Measurements from ENCODE around the gene ACTMAP.

ACTMAP gene

GRCh38 chr19:40797963-40798682 is 47.8 kb upstream of the ACTMAP start (continued):
- no peak for TF ChIP-seq ZNF155 (tag by site-specific recombination; IDR thresholded peaks at IDR 0.05)
- TF ChIP-seq ZNF555 (tag by site-specific recombination; conservative IDR thresholded peaks at IDR 0.05): no peak
- no peak for TF ChIP-seq ZNF292 (tag by site-specific recombination; IDR thresholded peaks at IDR 0.05; ENCODE audit: borderline replicate concordance, low read depth)
- no peak for TF ChIP-seq GFI1B (tag by site-specific recombination; IDR thresholded peaks at IDR 0.05)
- TF ChIP-seq ZNF501 (tag by site-specific recombination; IDR thresholded peaks at IDR 0.05): peak; percentile 80
- no peak for TF ChIP-seq ZSCAN5A (tag by site-specific recombination; IDR thresholded peaks at IDR 0.05)
- no peak; the same call in 1 of the 2 replicates for TF ChIP-seq OVOL3 (tag by site-specific recombination; IDR thresholded peaks at IDR 0.05)
- no peak for TF ChIP-seq KLF9 (tag by site-specific recombination; IDR thresholded peaks at IDR 0.05; ENCODE audit: low read depth)
- no peak for TF ChIP-seq ZNF354C (tag by site-specific recombination; IDR thresholded peaks at IDR 0.05; ENCODE audit: borderline replicate concordance, low read depth)
- no peak for TF ChIP-seq ZNF747 (tag by site-specific recombination; IDR thresholded peaks at IDR 0.05)
- TF ChIP-seq ZBTB10 (tag by site-specific recombination; IDR thresholded peaks at IDR 0.05): 0 out of 2 replicates have a peak, but pooled peaks have one; percentile 11
- no peak; the same call in 1 of the 2 replicates for TF ChIP-seq ZNF449 (tag by site-specific recombination; IDR thresholded peaks at IDR 0.05)
- no peak for TF ChIP-seq ZNF626 (tag by site-specific recombination; IDR thresholded peaks at IDR 0.05)
- TF ChIP-seq ZNF350 (tag by site-specific recombination; IDR thresholded peaks at IDR 0.05): no peak
- no peak for TF ChIP-seq ZNF621 (tag by site-specific recombination; IDR thresholded peaks at IDR 0.05)
- no peak for TF ChIP-seq OSR2 (tag by site-specific recombination; IDR thresholded peaks at IDR 0.05)
- no peak for TF ChIP-seq ZNF174 (tag by site-specific recombination; IDR thresholded peaks at IDR 0.05)
- 0 out of 2 replicates have a peak, but pooled peaks have one; percentile 14 for TF ChIP-seq FEZF1 (tag by site-specific recombination; IDR thresholded peaks at IDR 0.05)
- no peak for TF ChIP-seq ZNF37A (tag by site-specific recombination; IDR thresholded peaks at IDR 0.05)
- no peak; the same call in 1 of the 2 replicates for TF ChIP-seq ZEB2 (tag by site-specific recombination; IDR thresholded peaks at IDR 0.05)
- no peak for TF ChIP-seq HOXA7 (CRISPR knock-in tag; IDR thresholded peaks at IDR 0.05; ENCODE audit: borderline replicate concordance)
- TF ChIP-seq SCRT1 (tag by site-specific recombination; IDR thresholded peaks at IDR 0.05; ENCODE audit: borderline replicate concordance): no peak
- 0 out of 2 replicates have a peak, but pooled peaks have one; percentile 48 for TF ChIP-seq ZNF280D (tag by site-specific recombination; IDR thresholded peaks at IDR 0.05)
- TF ChIP-seq ZNF610 (tag by site-specific recombination; IDR thresholded peaks at IDR 0.05; ENCODE audit: borderline replicate concordance): no peak
- TF ChIP-seq BCL11B (tag by site-specific recombination; IDR thresholded peaks at IDR 0.05; ENCODE audit: low read depth): no peak
- TF ChIP-seq ZNF600 (tag by site-specific recombination; IDR thresholded peaks at IDR 0.05): peak; percentile 73
- TF ChIP-seq ZNF18 (tag by site-specific recombination; IDR thresholded peaks at IDR 0.05): no peak
- TF ChIP-seq ZNF23 (tag by site-specific recombination; IDR thresholded peaks at IDR 0.05; ENCODE audit: borderline replicate concordance): no peak
- peak; percentile 27; the same call in 1 of the 2 replicates for TF ChIP-seq ZNF792 (tag by site-specific recombination; IDR thresholded peaks at IDR 0.05)
